Naive thymus-derived CD8-positive, alpha-beta T cell (primary cell): ENCODE measurements around the gene SP140. TPM values are rescaled to one million over a fixed set of nuclear protein-coding genes. Genes with fewer than 3 reads are reported as not detected.

Experiments
- ATAC-seq, 2 donors: fragments of 150-1000 bp; cut with Tn5 transposase in 1 of 2; sonication (Bioruptor Pico), chemical (Tn5 transposase) in 1 of 2; 1 replicate in 1 of 2; 2 replicates in 1 of 2; pipeline ENCODE4 v1.10.0; 2021; ENCODE audit warnings: mild to moderate bottlenecking in 2 of 2, moderate library complexity in 2 of 2
- POLR2A ChIA-PET: fragments of 350-600 bp; sonication (Branson Sonifier 250); formaldehyde crosslinking; loops from one replicate; lab custom pipeline; 2021; ENCODE audit warnings: antibody characterized with exemption; lab: Charles Lee
- DNase-seq, 10 donors: peaks; one replicate each; pipeline versions ENCODE4 v3.0.0 to v3.0.0-alpha.2; 2020 to 2022
- H3K27ac Mint-ChIP-seq, 10 donors: one replicate each; pipeline ENCODE4 v1.8.0; 2020 to 2022; ENCODE audit warnings: mild to moderate bottlenecking in 10 of 10, mixed read lengths in 10 of 10, moderate library complexity in 4 of 10, inconsistent platforms in 1 of 10
- H3K27me3 Mint-ChIP-seq, 5 donors: one replicate each; pipeline ENCODE4 v1.8.0; 2021 to 2022; ENCODE audit warnings: mixed read lengths in 5 of 5
- H3K36me3 Mint-ChIP-seq, 3 donors: one replicate each; pipeline ENCODE4 v1.8.0; 2020 to 2022; ENCODE audit warnings: mixed read lengths in 3 of 3, mild to moderate bottlenecking in 2 of 3, inconsistent platforms in 1 of 3
- H3K4me1 Mint-ChIP-seq, 4 donors: one replicate each; pipeline ENCODE4 v1.8.0; 2021 to 2022; ENCODE audit warnings: mixed read lengths in 4 of 4
- H3K4me3 Mint-ChIP-seq, 10 donors: one replicate each; pipeline ENCODE4 v1.8.0; 2020 to 2022; ENCODE audit warnings: mild to moderate bottlenecking in 10 of 10, mixed read lengths in 10 of 10, moderate library complexity in 6 of 10, inconsistent platforms in 1 of 10
- H3K9me3 Mint-ChIP-seq, 9 donors: one replicate each; pipeline ENCODE4 v1.8.0; 2020 to 2022; ENCODE audit warnings: mixed read lengths in 9 of 9, mild to moderate bottlenecking in 3 of 9, inconsistent platforms in 1 of 9, moderate library complexity in 1 of 9
- polyA plus RNA-seq, 3 donors: library from polyadenylated mRNA; unstranded; fragments of 300-500 nt; fragmentation: Illumina TruSeq; gene quantifications; one replicate each; pipeline ENCODE4 v1.2.3, GENCODE V29; 2021
- total RNA-seq, 8 experiments: library from RNA in 2 of 8; stranded (reverse) in 2 of 8; gene quantifications; one replicate each; pipeline ENCODE4 v1.2.3 and lab custom pipeline; 2021 to 2026

SP140 gene
- total and polyA plus RNA-seq, 5 experiments from 2014 or later, result 7.5 to 27.5 (median 14.8) TPM

DNA sequence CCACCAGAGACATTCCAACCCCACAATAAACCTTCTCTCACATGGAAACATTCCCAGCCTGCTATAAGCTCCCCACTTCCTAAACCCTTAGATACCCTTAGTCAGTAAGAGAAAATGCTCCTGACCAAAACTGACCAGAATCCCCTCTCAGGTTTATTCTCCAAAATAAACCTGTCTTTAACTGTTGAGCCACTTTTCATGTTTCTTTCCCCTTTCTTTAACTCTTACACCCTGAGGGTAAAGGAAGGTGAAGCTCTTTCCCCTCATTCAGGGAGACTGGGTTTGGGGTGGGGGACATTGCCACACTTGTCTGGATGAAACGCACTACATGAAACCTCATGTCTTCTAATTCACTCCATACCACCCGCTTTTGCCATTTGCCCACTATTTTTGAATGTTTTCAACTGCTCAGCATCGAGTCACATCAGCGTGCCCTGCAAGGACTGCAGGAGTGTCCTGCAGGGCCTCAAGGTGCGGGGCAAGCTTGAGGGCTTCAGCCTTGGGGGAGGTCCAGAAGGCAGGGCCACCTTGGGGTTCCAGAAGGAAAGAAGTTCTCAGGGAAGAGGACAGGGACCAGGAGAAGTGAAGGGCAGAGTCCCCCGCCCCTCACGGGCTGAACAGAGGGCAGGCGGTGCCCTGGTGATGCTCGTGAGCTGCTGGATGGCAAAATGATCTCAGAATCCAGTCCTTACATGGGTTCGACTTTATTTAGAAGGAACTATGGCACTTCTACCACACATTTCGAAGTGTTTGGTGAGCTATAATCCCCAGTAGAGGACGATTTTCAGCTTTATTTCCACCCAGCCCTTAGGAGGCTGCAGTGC, 97.2 kb downstream of the SP140 start:
- Mint-ChIP-seq H3K36me3 (peaks cover 0 to 2% (median 0%) of the 10 kb centered on the region in 3 donors), H3K4me1 (peaks cover 41 to 91% (median 87%) of the 10 kb centered on the region in 4 donors), H3K9me3 (no peaks in the 10 kb centered on the region), H3K4me3 (peak overlapping the region in 9 of 10 donors; percentile 3 to 43 (median 22)), H3K27ac (peak overlapping the region in 4 of 10 donors; percentile 55 to 81 (median 62)), H3K27me3 (no peaks in the 10 kb centered on the region)
- ATAC-seq (no peak), DNase-seq (no peak)
- POLR2A ChIA-PET, result interaction anchor here (0.6 to 1.5 kb wide), 2 partner anchors 9 to 39 kb away, joined by 3 to 4 read pairs; no protein-coding TSS in a partner anchor

GRCh38 chr2:230323385-230324106, 98.0 kb downstream of the SP140 start:
- no peaks in the 10 kb centered on the region for H3K9me3 Mint-ChIP-seq
- H3K27me3 Mint-ChIP-seq, result no peaks in the 10 kb centered on the region
- H3K36me3 Mint-ChIP-seq, result peaks cover 0 to 2% (median under 1%) of the 10 kb centered on the region in 3 donors
- peaks cover 35 to 88% (median 84%) of the 10 kb centered on the region in 4 donors for H3K4me1 Mint-ChIP-seq
- no peak for ATAC-seq
- no peak for DNase-seq
- POLR2A ChIA-PET, result interaction anchor here (0.6 kb wide), 1 partner anchor 148 kb away, joined by 7 read pairs; no protein-coding TSS in a partner anchor
- peak overlapping the region in 5 of 10 donors; percentile 24 to 100 (median 62) for H3K27ac Mint-ChIP-seq
- peak overlapping the region in 5 of 10 donors; percentile 7 to 36 (median 28) for H3K4me3 Mint-ChIP-seq

DNA sequence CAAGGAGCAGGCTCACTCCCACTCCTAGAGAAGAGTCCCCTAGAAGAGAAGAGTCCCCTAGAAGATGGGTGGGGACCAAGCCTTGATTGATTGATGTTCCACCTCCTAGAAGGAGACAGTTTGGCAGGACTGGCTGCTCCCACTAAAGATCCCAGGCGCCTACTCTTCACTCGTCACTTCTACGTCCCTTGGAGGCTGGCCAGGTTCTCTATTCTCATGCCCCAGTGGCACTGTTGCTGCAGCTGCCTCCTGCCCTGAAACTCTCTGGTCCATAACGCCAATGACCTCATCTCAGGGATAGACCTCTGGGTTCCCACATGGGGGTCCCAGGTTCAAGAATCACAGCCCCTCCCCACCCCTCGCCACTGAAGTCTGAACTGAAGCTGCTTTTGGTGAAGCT, 99.0 kb downstream of the SP140 start:
- ATAC-seq (no peak), DNase-seq (no peak)
- Mint-ChIP-seq H3K36me3 (peaks cover 0 to 10% (median 2%) of the 10 kb centered on the region in 3 donors), H3K9me3 (no peaks in the 10 kb centered on the region), H3K27ac (peak overlapping the region in 6 of 10 donors; percentile 24 to 100 (median 60)), H3K27me3 (no peaks in the 10 kb centered on the region), H3K4me3 (peak overlapping the region in 7 of 10 donors; percentile 7 to 97 (median 22)), H3K4me1 (peaks cover 41 to 88% (median 84%) of the 10 kb centered on the region in 4 donors)
- POLR2A ChIA-PET, result no interaction called here

GRCh38 chr2:230325316-230326243, 100.0 kb downstream of the SP140 start:
- no peak for ATAC-seq
- Mint-ChIP-seq H3K27ac (peak overlapping the region; percentile 78 to 100 (median 98)), H3K27me3 (no peaks in the 10 kb centered on the region), H3K4me1 (peaks cover 45 to 90% (median 84%) of the 10 kb centered on the region in 4 donors), H3K9me3 (no peaks in the 10 kb centered on the region), H3K4me3 (peak overlapping the region; percentile 80 to 99 (median 94)), H3K36me3 (peaks cover 0 to 21% (median 3%) of the 10 kb centered on the region in 3 donors)
- DNase-seq, result no peak
- POLR2A ChIA-PET, result interaction anchor here (1.1 to 2.0 kb wide), 3 partner anchors 11 to 86 kb away, joined by 3 to 7 read pairs (median 6); no protein-coding TSS in a partner anchor

GRCh38 chr2:230326453-230327417, 101.2 kb downstream of the SP140 start, which contains the start of gene SP140L:
TSS of gene SP140L (plus strand) at chr2:230327193. CDS start at chr2:230327270, 77 bp downstream.
- peak within 1 kb of the TSS; percentile 95 to 100 (median 99) for H3K27ac Mint-ChIP-seq
- ATAC-seq, result peak; percentile 99 to 100
- no peaks in the 10 kb centered on the region for H3K9me3 Mint-ChIP-seq
- no peaks in the 10 kb centered on the region for H3K27me3 Mint-ChIP-seq
- H3K36me3 Mint-ChIP-seq, result peaks cover 0 to 28% (median 7%) of the 10 kb centered on the region in 3 donors
- DNase-seq, result peak; percentile 65 to 89 (median 76)
- POLR2A ChIA-PET, result interaction anchor here (0.6 to 4.0 kb wide), 15 partner anchors 9 to 276 kb away, joined by 3 to 36 read pairs (median 4); partner anchors contain the start of genes SP100 and SP110
- peaks cover 46 to 88% (median 83%) of the 10 kb centered on the region in 4 donors for H3K4me1 Mint-ChIP-seq
- H3K4me3 Mint-ChIP-seq, result peak within 1 kb of the TSS; percentile 86 to 99 (median 96)

GRCh38 chr2:230327418-230328154, 102.0 kb downstream of the SP140 start:
- H3K27ac Mint-ChIP-seq, result peak overlapping the region; percentile 95 to 100 (median 99)
- DNase-seq (no peak), ATAC-seq (peak; percentile 7 to 19)
- no peaks in the 10 kb centered on the region for H3K27me3 Mint-ChIP-seq
- POLR2A ChIA-PET, result interaction anchor here (0.6 to 4.0 kb wide), 14 partner anchors 9 to 1350 kb away, joined by 3 to 36 read pairs (median 4); partner anchors contain the start of genes SP100 and SP110
- no peaks in the 10 kb centered on the region for H3K9me3 Mint-ChIP-seq
- H3K4me1 Mint-ChIP-seq, result peaks cover 48 to 88% (median 83%) of the 10 kb centered on the region in 4 donors
- peaks cover 6 to 36% (median 13%) of the 10 kb centered on the region in 3 donors for H3K36me3 Mint-ChIP-seq
- peak overlapping the region; percentile 86 to 99 (median 96) for H3K4me3 Mint-ChIP-seq

DNA sequence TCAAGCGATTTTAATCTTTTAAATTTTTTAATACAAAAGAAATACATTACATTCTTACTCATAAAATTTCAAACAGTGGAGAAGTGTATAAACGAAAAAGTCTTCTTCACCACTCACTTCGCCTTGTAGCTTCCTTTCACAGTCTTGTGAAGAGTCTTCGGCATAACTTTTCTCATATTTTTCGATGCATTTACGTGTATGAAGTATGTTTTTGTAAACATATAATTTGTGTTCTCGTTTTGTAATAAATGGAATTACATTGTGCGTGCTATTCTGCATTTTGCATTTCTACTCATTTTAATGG, 102.6 kb downstream of the SP140 start:
- H3K4me1 Mint-ChIP-seq, result peaks cover 47 to 88% (median 83%) of the 10 kb centered on the region in 4 donors
- H3K36me3 Mint-ChIP-seq, result peaks cover 10 to 41% (median 17%) of the 10 kb centered on the region in 3 donors
- peak overlapping the region; percentile 79 to 99 (median 96) for H3K4me3 Mint-ChIP-seq
- H3K27ac Mint-ChIP-seq, result peak overlapping the region; percentile 50 to 100 (median 85)
- H3K9me3 Mint-ChIP-seq, result peaks cover 0 to 2% (median 0%) of the 10 kb centered on the region in 9 donors
- H3K27me3 Mint-ChIP-seq, result no peaks in the 10 kb centered on the region
- POLR2A ChIA-PET, result interaction anchor here (0.6 to 4.0 kb wide), 8 partner anchors 8 to 1349 kb away, joined by 3 to 36 read pairs (median 4); partner anchors contain the start of gene SP110
- ATAC-seq (no peak), DNase-seq (no peak)

DNA sequence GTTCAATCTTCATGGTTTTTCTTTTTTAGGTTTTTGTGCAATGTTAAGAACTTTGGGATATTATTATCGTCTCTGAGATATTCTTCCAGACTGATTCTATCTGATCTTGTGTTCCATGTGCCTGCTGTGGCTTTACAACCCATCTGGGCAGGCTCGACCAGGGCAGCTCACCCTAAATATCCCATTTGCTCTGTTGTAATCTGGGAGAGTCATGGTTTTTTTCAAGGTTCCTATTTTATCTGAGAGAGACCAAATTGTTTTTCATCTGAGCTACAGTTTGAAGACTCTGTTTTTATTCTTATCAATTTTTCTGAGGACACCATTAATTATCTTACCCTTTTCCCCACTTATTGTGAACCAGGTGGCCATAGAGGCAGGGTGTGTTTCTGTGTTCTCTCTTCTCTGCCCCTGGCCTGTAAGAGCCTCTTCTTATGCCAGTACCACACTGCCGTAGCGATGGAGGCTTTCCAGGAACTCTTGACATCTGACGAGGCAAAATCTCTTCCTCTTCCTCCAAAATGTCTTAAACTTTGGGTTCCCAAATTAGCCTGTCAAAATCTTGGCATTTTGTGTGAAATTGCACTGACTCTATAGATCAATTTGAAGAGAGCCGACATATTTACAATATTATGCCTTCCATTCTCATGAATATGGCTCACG, 104.5 kb downstream of the SP140 start:
- H3K27ac Mint-ChIP-seq, result peak overlapping the region in 9 of 10 donors; percentile 50 to 100 (median 84)
- H3K9me3 Mint-ChIP-seq, result peaks cover 0 to 9% (median 0%) of the 10 kb centered on the region in 9 donors
- ATAC-seq (no peak), DNase-seq (no peak)
- peaks cover 19 to 60% (median 29%) of the 10 kb centered on the region in 3 donors for H3K36me3 Mint-ChIP-seq
- peaks cover 56 to 94% (median 89%) of the 10 kb centered on the region in 4 donors for H3K4me1 Mint-ChIP-seq
- peak overlapping the region; percentile 79 to 99 (median 94) for H3K4me3 Mint-ChIP-seq
- POLR2A ChIA-PET, result interaction anchor here (0.7 to 4.0 kb wide), 3 partner anchors 9 to 111 kb away, joined by 3 to 36 read pairs (median 4); partner anchors contain the start of gene SP110
- H3K27me3 Mint-ChIP-seq, result no peaks in the 10 kb centered on the region

DNA sequence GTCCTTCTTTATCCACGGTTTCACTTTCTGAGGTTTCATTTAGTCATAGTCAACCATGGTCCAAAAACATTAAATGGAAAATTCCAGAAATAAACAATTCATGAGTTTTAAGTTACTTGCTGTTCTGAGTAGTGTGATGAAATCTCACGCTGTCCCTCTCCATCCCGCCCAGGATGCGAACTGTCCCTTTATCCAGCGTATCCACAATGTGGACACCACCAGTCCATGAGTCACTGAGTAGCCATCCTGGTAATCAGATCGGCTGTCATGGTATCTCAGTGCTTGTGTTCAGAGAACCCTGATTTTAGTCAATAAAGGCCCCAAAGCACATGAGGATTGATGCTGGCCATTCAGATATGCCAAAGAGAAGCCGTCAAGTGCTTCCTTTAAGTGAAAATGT, 105.2 kb downstream of the SP140 start:
- H3K9me3 Mint-ChIP-seq, result peaks cover 0 to 9% (median 0%) of the 10 kb centered on the region in 9 donors
- POLR2A ChIA-PET, result no interaction called here
- H3K27me3 Mint-ChIP-seq, result no peaks in the 10 kb centered on the region
- H3K27ac Mint-ChIP-seq, result peak overlapping the region in 8 of 10 donors; percentile 68 to 100 (median 80)
- no peak for ATAC-seq
- H3K4me3 Mint-ChIP-seq, result peak overlapping the region; percentile 61 to 99 (median 89)
- H3K4me1 Mint-ChIP-seq, result peaks cover 61 to 94% (median 89%) of the 10 kb centered on the region in 4 donors
- H3K36me3 Mint-ChIP-seq, result peaks cover 19 to 66% (median 32%) of the 10 kb centered on the region in 3 donors
- no peak for DNase-seq
